WTC11 (cell line): Measurements from ENCODE around the gene CCL25.

ENCODE experiments used
- GABPB1 ChIP-seq: sonication (generic); formaldehyde crosslinking; IDR thresholded peaks from 2 replicates; pipeline ENCODE4 v1.8.1; 2023; ENCODE audit warnings: mild to moderate bottlenecking, missing genetic modification reagents
- JUN ChIP-seq: sonication (generic); formaldehyde crosslinking; IDR thresholded peaks from 2 replicates; pipeline ENCODE4 v1.8.0; 2023; ENCODE audit warnings: mild to moderate bottlenecking, missing genetic modification reagents
- RELA ChIP-seq: sonication (generic); formaldehyde crosslinking; IDR thresholded peaks from 2 replicates; pipeline ENCODE4 v1.8.1; 2022; ENCODE audit warnings: missing genetic modification reagents, mild to moderate bottlenecking, borderline replicate concordance
- SP1 ChIP-seq: sonication (generic); formaldehyde crosslinking; conservative IDR thresholded peaks from 2 replicates; pipeline ENCODE4 v1.8.1; 2022; ENCODE audit warnings: missing genetic modification reagents
- TP53 ChIP-seq: sonication (generic); formaldehyde crosslinking; IDR thresholded peaks from 2 replicates; pipeline ENCODE4 v1.8.1; 2023; ENCODE audit warnings: mild to moderate bottlenecking, missing genetic modification reagents
- ZNF121 ChIP-seq: sonication (generic); formaldehyde crosslinking; IDR thresholded peaks from 2 replicates; pipeline ENCODE4 v1.8.0; 2023; ENCODE audit warnings: missing genetic modification reagents
- ZNF263 ChIP-seq: sonication (generic); formaldehyde crosslinking; IDR thresholded peaks from 2 replicates; pipeline ENCODE4 v1.8.1; 2022; ENCODE audit warnings: low read depth, mild to moderate bottlenecking, moderate library complexity, missing genetic modification reagents
- ZNF423 ChIP-seq: fragments of 250-450 bp; sonication (Bioruptor Pico); IDR thresholded peaks from 2 replicates; pipeline ENCODE4 v2.1.2; 2022; ENCODE audit warnings: mild to moderate bottlenecking, moderate library complexity
- TF ChIP-seq, protein P1 (sequence below): fragments of 200-600 bp; IDR thresholded peaks from 2 replicates; pipeline ENCODE4 v1.8.0; 2022; ENCODE audit warnings: antibody characterized with exemption
- TF ChIP-seq, protein P2 (sequence below): sonication (generic); formaldehyde crosslinking; IDR thresholded peaks from 2 replicates; pipeline ENCODE4 v1.8.0; 2022; ENCODE audit warnings: mild to moderate bottlenecking, missing genetic modification reagents
- TF ChIP-seq, protein P3 (sequence below): sonication (generic); formaldehyde crosslinking; IDR thresholded peaks from 2 replicates; pipeline ENCODE4 v1.8.0; 2022; ENCODE audit warnings: mild to moderate bottlenecking, missing genetic modification reagents

DNA sequence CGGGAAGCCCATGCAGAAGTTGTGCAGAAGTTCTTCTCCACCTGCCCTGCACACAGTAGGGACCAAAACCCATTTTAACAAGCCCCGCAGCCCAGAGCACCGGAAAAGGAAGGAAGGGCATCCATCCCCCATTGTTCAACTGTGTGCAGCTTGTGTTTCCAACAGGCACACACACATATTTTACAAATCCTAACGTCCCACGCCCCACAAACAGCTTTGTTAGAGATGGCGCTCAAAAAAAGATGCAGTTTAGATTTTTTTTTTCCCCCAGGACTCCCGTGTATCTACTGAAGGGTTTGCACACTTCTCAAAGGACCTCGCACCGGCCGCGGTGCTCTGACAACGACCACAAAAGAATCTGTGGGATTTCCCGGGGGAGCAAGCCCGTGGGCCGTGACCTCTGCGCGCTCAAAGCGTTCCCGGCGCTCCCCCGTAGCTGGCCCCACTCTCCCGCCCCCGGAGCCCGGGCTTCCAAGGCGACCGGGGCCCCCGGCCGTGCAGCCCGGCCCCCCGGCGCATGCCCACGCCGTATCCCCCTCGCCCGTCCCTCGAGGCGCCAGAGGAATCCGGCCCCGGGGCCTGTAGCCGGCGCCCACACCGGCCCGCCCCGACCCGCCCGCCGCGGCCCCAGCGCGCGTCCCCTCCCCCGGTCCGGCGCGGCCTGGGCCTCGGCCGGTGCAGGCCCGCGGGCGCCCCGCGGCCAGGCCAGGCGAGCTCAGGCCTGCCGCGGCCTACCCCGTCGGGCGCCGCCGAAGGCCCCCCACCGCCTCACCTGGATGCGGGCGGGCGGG lies 47.6 kb upstream of the CCL25 start:
- TF ChIP-seq GABPB1 (CRISPR knock-in tag) (no peak), RELA (no peak), ZNF263 (CRISPR knock-in tag) (no peak), ZNF121 (CRISPR knock-in tag) (no peak), SP1 (CRISPR knock-in tag) (no peak), TP53 (CRISPR knock-in tag) (no peak), ZNF423 (no peak), JUN (no peak)
- TF ChIP-seq, protein P1, sequence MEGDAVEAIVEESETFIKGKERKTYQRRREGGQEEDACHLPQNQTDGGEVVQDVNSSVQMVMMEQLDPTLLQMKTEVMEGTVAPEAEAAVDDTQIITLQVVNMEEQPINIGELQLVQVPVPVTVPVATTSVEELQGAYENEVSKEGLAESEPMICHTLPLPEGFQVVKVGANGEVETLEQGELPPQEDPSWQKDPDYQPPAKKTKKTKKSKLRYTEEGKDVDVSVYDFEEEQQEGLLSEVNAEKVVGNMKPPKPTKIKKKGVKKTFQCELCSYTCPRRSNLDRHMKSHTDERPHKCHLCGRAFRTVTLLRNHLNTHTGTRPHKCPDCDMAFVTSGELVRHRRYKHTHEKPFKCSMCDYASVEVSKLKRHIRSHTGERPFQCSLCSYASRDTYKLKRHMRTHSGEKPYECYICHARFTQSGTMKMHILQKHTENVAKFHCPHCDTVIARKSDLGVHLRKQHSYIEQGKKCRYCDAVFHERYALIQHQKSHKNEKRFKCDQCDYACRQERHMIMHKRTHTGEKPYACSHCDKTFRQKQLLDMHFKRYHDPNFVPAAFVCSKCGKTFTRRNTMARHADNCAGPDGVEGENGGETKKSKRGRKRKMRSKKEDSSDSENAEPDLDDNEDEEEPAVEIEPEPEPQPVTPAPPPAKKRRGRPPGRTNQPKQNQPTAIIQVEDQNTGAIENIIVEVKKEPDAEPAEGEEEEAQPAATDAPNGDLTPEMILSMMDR: no peak
- TF ChIP-seq, protein P2, sequence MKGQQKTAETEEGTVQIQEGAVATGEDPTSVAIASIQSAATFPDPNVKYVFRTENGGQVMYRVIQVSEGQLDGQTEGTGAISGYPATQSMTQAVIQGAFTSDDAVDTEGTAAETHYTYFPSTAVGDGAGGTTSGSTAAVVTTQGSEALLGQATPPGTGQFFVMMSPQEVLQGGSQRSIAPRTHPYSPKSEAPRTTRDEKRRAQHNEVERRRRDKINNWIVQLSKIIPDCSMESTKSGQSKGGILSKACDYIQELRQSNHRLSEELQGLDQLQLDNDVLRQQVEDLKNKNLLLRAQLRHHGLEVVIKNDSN: no peak
- TF ChIP-seq, protein P3, sequence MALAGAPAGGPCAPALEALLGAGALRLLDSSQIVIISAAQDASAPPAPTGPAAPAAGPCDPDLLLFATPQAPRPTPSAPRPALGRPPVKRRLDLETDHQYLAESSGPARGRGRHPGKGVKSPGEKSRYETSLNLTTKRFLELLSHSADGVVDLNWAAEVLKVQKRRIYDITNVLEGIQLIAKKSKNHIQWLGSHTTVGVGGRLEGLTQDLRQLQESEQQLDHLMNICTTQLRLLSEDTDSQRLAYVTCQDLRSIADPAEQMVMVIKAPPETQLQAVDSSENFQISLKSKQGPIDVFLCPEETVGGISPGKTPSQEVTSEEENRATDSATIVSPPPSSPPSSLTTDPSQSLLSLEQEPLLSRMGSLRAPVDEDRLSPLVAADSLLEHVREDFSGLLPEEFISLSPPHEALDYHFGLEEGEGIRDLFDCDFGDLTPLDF (CRISPR knock-in tag): no peak
